ENCODE measurements around the gene HIPK2.

The HIPK2 gene

DNA sequence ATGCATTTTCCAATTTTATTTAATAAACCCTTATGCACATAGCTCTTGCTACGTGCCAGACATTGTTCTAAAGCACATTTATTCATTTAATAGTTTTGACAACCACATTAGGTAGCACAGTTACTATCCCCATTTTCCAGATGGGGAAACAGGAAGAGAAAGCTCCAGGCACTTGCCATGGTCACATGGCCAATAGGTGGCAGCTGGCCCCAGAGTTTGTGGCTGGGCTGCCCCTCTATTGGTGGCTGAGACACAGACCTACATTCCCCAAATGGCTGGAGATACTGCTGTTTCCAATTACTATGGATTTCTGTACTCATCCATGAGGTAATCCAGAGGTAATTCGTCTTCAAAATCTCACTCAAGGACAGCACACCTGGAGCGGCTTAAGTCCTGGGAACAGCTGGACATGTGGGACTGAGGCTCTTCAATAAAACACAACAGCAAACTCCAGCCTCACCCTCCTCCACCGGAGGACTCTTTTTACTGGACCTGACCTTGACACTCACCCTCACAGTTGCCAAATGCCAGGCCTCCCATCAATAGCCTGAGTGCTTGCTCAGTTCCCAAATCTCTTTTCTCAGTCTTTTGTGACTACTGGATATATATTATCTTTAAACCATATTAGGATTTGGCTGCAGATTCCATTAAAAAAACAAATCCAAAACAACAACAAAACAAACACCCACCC, 148.3 kb downstream of the HIPK2 start:
- H3K27ac ChIP-seq (ENCODE audit: low read depth, low read length, poor library complexity, severe bottlenecking), result no peak overlapping the region

DNA sequence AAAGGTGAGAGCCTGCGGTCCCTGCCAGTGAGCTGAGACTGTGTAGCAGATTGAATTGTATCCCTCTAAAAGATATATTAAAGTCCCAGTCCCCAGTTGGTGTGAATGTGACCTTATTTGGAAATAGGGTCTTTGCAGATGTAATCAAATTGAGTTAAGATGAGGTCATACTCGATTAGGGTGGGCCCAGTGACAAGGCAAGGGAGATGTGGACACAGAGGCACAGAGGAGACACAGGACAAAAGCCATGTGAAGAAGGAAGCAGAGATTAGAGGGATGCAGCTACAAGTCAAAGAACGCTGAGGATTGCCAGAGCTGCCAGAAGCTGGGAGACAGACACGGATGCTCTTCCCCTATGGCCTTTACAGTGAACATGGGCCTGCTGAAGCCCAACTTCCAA, 150.0 kb downstream of the HIPK2 start:
- Histone ChIP-seq H3F3A (ENCODE audit: insufficient read depth, low read length) (no peaks in the 10 kb centered on the region), H3K9ac (ENCODE audit: low read length) (no peak overlapping the region), H3K4me2 (ENCODE audit: low read length) (no peak overlapping the region), H3K27ac (ENCODE audit: low read depth, low read length, poor library complexity, severe bottlenecking) (no peak overlapping the region), H2AFZ (ENCODE audit: low read length) (no peak overlapping the region), H3K4me3 (ENCODE audit: low read depth, low read length, poor library complexity, severe bottlenecking) (no peak overlapping the region), H3K9me3 (ENCODE audit: low read length) (no peaks in the 10 kb centered on the region), H3K36me3 (ENCODE audit: insufficient read depth, low read length) (no peaks in the 10 kb centered on the region), H4K20me1 (ENCODE audit: insufficient read depth, low read length) (no peaks in the 10 kb centered on the region), H3K4me1 (ENCODE audit: insufficient read depth, low read length, severe bottlenecking) (no peaks in the 10 kb centered on the region), H3K79me2 (ENCODE audit: insufficient read depth, low read length) (no peaks in the 10 kb centered on the region), H3K27me3 (ENCODE audit: insufficient read depth, low read length) (no peaks in the 10 kb centered on the region), H3K9me2 (ENCODE audit: low read depth, low read length) (no peaks in the 10 kb centered on the region)
- TF ChIP-seq EZH2 (IDR thresholded peaks at IDR 0.05; ENCODE audit: borderline replicate concordance, low read length), result no peak
- TF ChIP-seq, protein P1, sequence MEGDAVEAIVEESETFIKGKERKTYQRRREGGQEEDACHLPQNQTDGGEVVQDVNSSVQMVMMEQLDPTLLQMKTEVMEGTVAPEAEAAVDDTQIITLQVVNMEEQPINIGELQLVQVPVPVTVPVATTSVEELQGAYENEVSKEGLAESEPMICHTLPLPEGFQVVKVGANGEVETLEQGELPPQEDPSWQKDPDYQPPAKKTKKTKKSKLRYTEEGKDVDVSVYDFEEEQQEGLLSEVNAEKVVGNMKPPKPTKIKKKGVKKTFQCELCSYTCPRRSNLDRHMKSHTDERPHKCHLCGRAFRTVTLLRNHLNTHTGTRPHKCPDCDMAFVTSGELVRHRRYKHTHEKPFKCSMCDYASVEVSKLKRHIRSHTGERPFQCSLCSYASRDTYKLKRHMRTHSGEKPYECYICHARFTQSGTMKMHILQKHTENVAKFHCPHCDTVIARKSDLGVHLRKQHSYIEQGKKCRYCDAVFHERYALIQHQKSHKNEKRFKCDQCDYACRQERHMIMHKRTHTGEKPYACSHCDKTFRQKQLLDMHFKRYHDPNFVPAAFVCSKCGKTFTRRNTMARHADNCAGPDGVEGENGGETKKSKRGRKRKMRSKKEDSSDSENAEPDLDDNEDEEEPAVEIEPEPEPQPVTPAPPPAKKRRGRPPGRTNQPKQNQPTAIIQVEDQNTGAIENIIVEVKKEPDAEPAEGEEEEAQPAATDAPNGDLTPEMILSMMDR (IDR thresholded peaks at IDR 0.05; ENCODE audit: low read length), result no peak

More for the DNA sequence above, 148.3 kb downstream of the HIPK2 start:
- no peaks in the 10 kb centered on the region for H3F3A ChIP-seq (ENCODE audit: insufficient read depth, low read length)
- H3K27me3 ChIP-seq (ENCODE audit: insufficient read depth, low read length), result no peaks in the 10 kb centered on the region
- no peak overlapping the region for H2AFZ ChIP-seq (ENCODE audit: low read length)
- H3K36me3 ChIP-seq (ENCODE audit: insufficient read depth, low read length), result no peaks in the 10 kb centered on the region
- no peaks in the 10 kb centered on the region for H3K4me1 ChIP-seq (ENCODE audit: insufficient read depth, low read length, severe bottlenecking)
- H3K4me3 ChIP-seq (ENCODE audit: low read depth, low read length, poor library complexity, severe bottlenecking), result no peak overlapping the region
- H3K79me2 ChIP-seq (ENCODE audit: insufficient read depth, low read length), result no peaks in the 10 kb centered on the region
- no peaks in the 10 kb centered on the region for H4K20me1 ChIP-seq (ENCODE audit: insufficient read depth, low read length)
- H3K9ac ChIP-seq (ENCODE audit: low read length), result no peak overlapping the region
- TF ChIP-seq, protein P1 (IDR thresholded peaks at IDR 0.05; ENCODE audit: low read length), result no peak
- no peak for TF ChIP-seq EZH2 (IDR thresholded peaks at IDR 0.05; ENCODE audit: borderline replicate concordance, low read length)
- no peaks in the 10 kb centered on the region for H3K9me3 ChIP-seq (ENCODE audit: low read length)
- no peaks in the 10 kb centered on the region for H3K9me2 ChIP-seq (ENCODE audit: low read depth, low read length)
- no peak overlapping the region for H3K4me2 ChIP-seq (ENCODE audit: low read length)

- H3K9me3 ChIP-seq (ENCODE audit: low read length), result no peaks in the 10 kb centered on the region
- TF ChIP-seq, protein P1 (IDR thresholded peaks at IDR 0.05; ENCODE audit: low read length), result no peak
- TF ChIP-seq EZH2 (IDR thresholded peaks at IDR 0.05; ENCODE audit: borderline replicate concordance, low read length), result no peak
- H3K4me3 ChIP-seq (ENCODE audit: low read depth, low read length, poor library complexity, severe bottlenecking), result no peak overlapping the region
- H3K9ac ChIP-seq (ENCODE audit: low read length), result no peak overlapping the region
- no peaks in the 10 kb centered on the region for H3K79me2 ChIP-seq (ENCODE audit: insufficient read depth, low read length)
- H2AFZ ChIP-seq (ENCODE audit: low read length), result no peak overlapping the region
- no peak overlapping the region for H3K27ac ChIP-seq (ENCODE audit: low read depth, low read length, poor library complexity, severe bottlenecking)
- no peaks in the 10 kb centered on the region for H3K9me2 ChIP-seq (ENCODE audit: low read depth, low read length)
- no peaks in the 10 kb centered on the region for H3K27me3 ChIP-seq (ENCODE audit: insufficient read depth, low read length)
- no peaks in the 10 kb centered on the region for H3K4me1 ChIP-seq (ENCODE audit: insufficient read depth, low read length, severe bottlenecking)
- H3K4me2 ChIP-seq (ENCODE audit: low read length), result no peak overlapping the region
- no peaks in the 10 kb centered on the region for H3F3A ChIP-seq (ENCODE audit: insufficient read depth, low read length)
- H4K20me1 ChIP-seq (ENCODE audit: insufficient read depth, low read length), result no peaks in the 10 kb centered on the region
- no peaks in the 10 kb centered on the region for H3K36me3 ChIP-seq (ENCODE audit: insufficient read depth, low read length)
Measured at GRCh38 chr7:139626817-139627216, 151.0 kb downstream of the HIPK2 start.

Measured in OCI-LY1 (cell line).